Amniotic stem cell (primary cell): ENCODE results near the gene PADI2.
A peak's percentile ranks its signal among the peaks of the same experiment; 100 is the strongest.

Source experiments
- DNase-seq: peaks from one replicate; lab custom pipeline; 2025; lab: John Stamatoyannopoulos, UW

Gene PADI2

GRCh38 chr1:17139637-17140036, 20.4 kb upstream of the PADI2 start:
- no peak for DNase-seq

- DNase-seq: no peak
These were observed 18.2 kb upstream of the PADI2 start for GRCh38 chr1:17137441-17137840.

GRCh38 chr1:17136936-17137335, 17.7 kb upstream of the PADI2 start:
- no peak for DNase-seq

- no peak for DNase-seq
These were observed 16.9 kb upstream of the PADI2 start for GRCh38 chr1:17136145-17136544.

- no peak for DNase-seq
These were observed 16.3 kb upstream of the PADI2 start for GRCh38 chr1:17135530-17135929.

- DNase-seq: no peak
These were observed 15.5 kb upstream of the PADI2 start for GRCh38 chr1:17134724-17135123.

- DNase-seq: no peak
These were observed 14.8 kb upstream of the PADI2 start for GRCh38 chr1:17134034-17134433.

- no peak for DNase-seq
These were observed 10.9 kb upstream of the PADI2 start for GRCh38 chr1:17130138-17130635.

- DNase-seq: peak; percentile 72
These were observed 9.1 kb upstream of the PADI2 start for GRCh38 chr1:17128361-17128760.

GRCh38 chr1:17125756-17126237, 6.5 kb upstream of the PADI2 start:
- DNase-seq: peak; percentile 64

GRCh38 chr1:17123196-17124045, 4.2 kb upstream of the PADI2 start:
- DNase-seq: no peak

GRCh38 chr1:17122521-17123164, 3.4 kb upstream of the PADI2 start:
- DNase-seq: no peak

GRCh38 chr1:17121881-17122280, 2.6 kb upstream of the PADI2 start:
- DNase-seq: no peak

- no peak for DNase-seq
These were observed 1.9 kb upstream of the PADI2 start for GRCh38 chr1:17120962-17121837.

- no peak for DNase-seq
These were observed 1.2 kb upstream of the PADI2 start for GRCh38 chr1:17120481-17120877.

- DNase-seq: no peak
These were observed 676 bp upstream of the PADI2 start for GRCh38 chr1:17119773-17120480.

- no peak for DNase-seq
These were observed 560 bp downstream of the PADI2 start for GRCh38 chr1:17118706-17119075.

- no peak for DNase-seq
These were observed 983 bp downstream of the PADI2 start for GRCh38 chr1:17118268-17118667.

GRCh38 chr1:17117451-17118265, 1.6 kb downstream of the PADI2 start:
- no peak for DNase-seq

GRCh38 chr1:17116643-17117042, 2.6 kb downstream of the PADI2 start:
- DNase-seq: no peak

- DNase-seq: no peak
These were observed 5.3 kb downstream of the PADI2 start for GRCh38 chr1:17113963-17114362.
